Mesenchymal stem cell (in vitro differentiated cells and primary cell): Measurements from ENCODE around the gene RPA3.

Experiments used
- DNase-seq: peaks from one replicate; pipeline ENCODE4 v3.0.0-alpha.2; 2013
- H2AFZ ChIP-seq: one replicate; pipeline ENCODE4 v1.6.1; 2013; ENCODE audit warnings: low read depth, mild to moderate bottlenecking, control low read depth, inconsistent platforms, low read length, moderate library complexity
- H2AK5ac ChIP-seq: 2 replicates; pipeline ENCODE4 v1.6.1; 2013; ENCODE audit warnings: low read length, moderate library complexity, mild to moderate bottlenecking, inconsistent platforms; ENCODE audit not compliant: severe bottlenecking
- H2BK120ac ChIP-seq: one replicate; pipeline ENCODE4 v1.6.1; 2013; ENCODE audit warnings: low read depth, mild to moderate bottlenecking, inconsistent platforms, low read length, moderate library complexity
- H2BK12ac ChIP-seq, 2 experiments: one replicate each; pipeline ENCODE4 v1.6.1; 2013; ENCODE audit warnings: inconsistent platforms in 2 of 2, low read length in 2 of 2, mild to moderate bottlenecking in 2 of 2, moderate library complexity in 2 of 2, control low read depth in 1 of 2
- H2BK15ac ChIP-seq: one replicate; pipeline ENCODE4 v1.6.1; 2013; ENCODE audit warnings: mild to moderate bottlenecking, low read depth, inconsistent platforms; ENCODE audit not compliant: poor library complexity, severe bottlenecking
- H2BK5ac ChIP-seq: 2 replicates; pipeline ENCODE4 v1.6.1; 2013; ENCODE audit warnings: low read depth, mild to moderate bottlenecking, low read length, control low read depth, inconsistent platforms; ENCODE audit not compliant: poor library complexity, severe bottlenecking
- H3K14ac ChIP-seq, 2 experiments: one replicate each; pipeline ENCODE4 v1.6.1; 2013; ENCODE audit warnings: inconsistent platforms in 2 of 2, low read length in 2 of 2, control low read depth in 1 of 2, mild to moderate bottlenecking in 1 of 2, moderate library complexity in 1 of 2
- H3K18ac ChIP-seq, 2 experiments: one replicate each; pipeline ENCODE4 v1.6.1; 2013; ENCODE audit warnings: inconsistent platforms in 2 of 2, low read length in 2 of 2, control low read depth in 1 of 2, low read depth in 1 of 2, mild to moderate bottlenecking in 1 of 2
- H3K23ac ChIP-seq, 2 experiments: one replicate each; pipeline ENCODE4 v1.6.1; 2013; ENCODE audit warnings: inconsistent platforms in 2 of 2, low read length in 2 of 2, mild to moderate bottlenecking in 2 of 2, moderate library complexity in 2 of 2, control low read depth in 1 of 2
- H3K27ac ChIP-seq: 2 replicates; pipeline ENCODE4 v1.5.1; 2013; ENCODE audit warnings: mild to moderate bottlenecking, moderate library complexity, low read length, control low read depth, inconsistent platforms; ENCODE audit not compliant: poor library complexity, severe bottlenecking
- H3K27me3 ChIP-seq, 2 experiments: 2 replicates each; pipeline versions ENCODE4 v1.6.1 to v1.7.0; 2013; ENCODE audit warnings: low read length in 2 of 2, mild to moderate bottlenecking in 2 of 2, moderate library complexity in 2 of 2, control low read depth in 1 of 2, inconsistent platforms in 1 of 2; ENCODE audit not compliant: control insufficient read depth in 1 of 2, insufficient read depth in 1 of 2
- H3K36me3 ChIP-seq, 2 experiments: 2 replicates each; pipeline versions ENCODE4 v1.6.1 to v1.7.0; 2013; ENCODE audit warnings: low read length in 2 of 2, control low read depth in 1 of 2, inconsistent platforms in 1 of 2, low read depth in 1 of 2, mild to moderate bottlenecking in 1 of 2; ENCODE audit not compliant: insufficient read depth in 2 of 2, control insufficient read depth in 1 of 2
- H3K4ac ChIP-seq, 2 experiments: one replicate each; pipeline ENCODE4 v1.6.1; 2013; ENCODE audit warnings: inconsistent platforms in 2 of 2, low read length in 2 of 2, mild to moderate bottlenecking in 2 of 2, moderate library complexity in 2 of 2, control low read depth in 1 of 2, low read depth in 1 of 2
- H3K4me1 ChIP-seq: 2 replicates; pipeline ENCODE4 v1.6.1; 2013; ENCODE audit warnings: low read depth, low read length, control low read depth; ENCODE audit not compliant: control insufficient read depth, insufficient read depth
- H3K4me2 ChIP-seq: 2 replicates; pipeline ENCODE4 v1.6.1; 2013; ENCODE audit warnings: low read length, mild to moderate bottlenecking, inconsistent platforms; ENCODE audit not compliant: poor library complexity, severe bottlenecking
- H3K4me3 ChIP-seq, 2 experiments: 2 replicates each; pipeline versions ENCODE4 v1.5.1 to v1.7.0; 2013; ENCODE audit warnings: low read length in 2 of 2, mild to moderate bottlenecking in 2 of 2, control low read depth in 1 of 2, low read depth in 1 of 2; ENCODE audit not compliant: insufficient read depth in 1 of 2
- H3K79me1 ChIP-seq: replicated peaks from 2 replicates; pipeline ENCODE4 v1.6.1; 2013; ENCODE audit warnings: mild to moderate bottlenecking, control low read depth, low read length, inconsistent platforms; ENCODE audit not compliant: poor library complexity, severe bottlenecking
- H3K9ac ChIP-seq: 2 replicates; pipeline ENCODE4 v1.7.0; 2013; ENCODE audit warnings: mild to moderate bottlenecking, low read length, moderate library complexity
- H3K9me3 ChIP-seq: 2 replicates; pipeline ENCODE4 v1.7.0; 2013; ENCODE audit warnings: mild to moderate bottlenecking, low read length; ENCODE audit not compliant: control insufficient read depth
- H4K8ac ChIP-seq: one replicate; pipeline ENCODE4 v1.6.1; 2013; ENCODE audit warnings: inconsistent platforms, mild to moderate bottlenecking, low read length, moderate library complexity
- H4K91ac ChIP-seq: one replicate; pipeline ENCODE4 v1.6.1; 2013; ENCODE audit warnings: mild to moderate bottlenecking, low read length, inconsistent platforms
- WGBS: methylation state at CpG from one replicate; pipeline ENCODE4 v1.1.7; 2013; ENCODE audit warnings: mixed read lengths; 5-methylcytosine and 5-hydroxymethylcytosine counted together

RPA3 gene

GRCh38 chr7:7719236-7719635 is 829 bp upstream of the RPA3 start:
- Histone ChIP-seq H2AFZ (no peak overlapping the region), H2BK120ac (no peak overlapping the region), H3K4me2 (no peak overlapping the region), H2BK12ac (no peak overlapping the region), H3K23ac (no peak overlapping the region), H3K27ac (no peak overlapping the region), H4K8ac (no peak overlapping the region), H3K9me3 (no peaks in the 10 kb centered on the region), H4K91ac (no peak overlapping the region), H2AK5ac (no peak overlapping the region), H2BK5ac (no peak overlapping the region), H3K9ac (no peak overlapping the region), H3K4ac (no peak overlapping the region), H3K18ac (no peak overlapping the region), H3K14ac (no peak overlapping the region), H3K79me1 (peaks cover 5% of the 10 kb centered on the region), H3K27me3 (no peaks in the 10 kb centered on the region), H3K4me3 (no peak overlapping the region), H3K4me1 (no peaks in the 10 kb centered on the region), H2BK15ac (no peak overlapping the region), H3K36me3 (no peaks in the 10 kb centered on the region)
- WGBS, result 79% methylated on average over 2 of the region's 2 CpGs
- peak; percentile 75 for DNase-seq

GRCh38 chr7:7713730-7714129 is 4.7 kb downstream of the RPA3 start:
- Histone ChIP-seq H3K18ac (no peak overlapping the region), H3K4me2 (no peak overlapping the region)
- WGBS, result 87% methylated on average over 4 of the region's 4 CpGs

GRCh38 chr7:7710469-7710868 is 7.9 kb downstream of the RPA3 start:
- WGBS, result no CpG with 5 or more reads among the region's 2 CpGs
- no peak for DNase-seq
- H2BK5ac ChIP-seq, result no peak overlapping the region
- no peak overlapping the region for H3K4me2 ChIP-seq
- no peak overlapping the region for H4K8ac ChIP-seq
- H2BK15ac ChIP-seq, result no peak overlapping the region
- no peak overlapping the region for H2BK120ac ChIP-seq
- no peak overlapping the region for H3K23ac ChIP-seq
- H3K79me1 ChIP-seq, result no peaks in the 10 kb centered on the region
- H3K27ac ChIP-seq, result no peak overlapping the region
- no peak overlapping the region for H3K14ac ChIP-seq
- H3K9me3 ChIP-seq, result no peaks in the 10 kb centered on the region
- no peaks in the 10 kb centered on the region for H3K27me3 ChIP-seq
- H3K4me3 ChIP-seq, result no peak overlapping the region
- H2BK12ac ChIP-seq, result no peak overlapping the region
- no peak overlapping the region for H3K4ac ChIP-seq
- H4K91ac ChIP-seq, result no peak overlapping the region
- no peaks in the 10 kb centered on the region for H3K36me3 ChIP-seq
- H3K4me1 ChIP-seq, result no peaks in the 10 kb centered on the region
- H2AFZ ChIP-seq, result no peak overlapping the region
- H3K18ac ChIP-seq, result no peak overlapping the region
- H3K9ac ChIP-seq, result no peak overlapping the region
- no peak overlapping the region for H2AK5ac ChIP-seq

More at GRCh38 chr7:7713730-7714129, 4.7 kb downstream of the RPA3 start:
- H3K14ac ChIP-seq, result no peak overlapping the region
- H3K79me1 ChIP-seq, result peaks cover 2% of the 10 kb centered on the region
- H4K8ac ChIP-seq, result no peak overlapping the region
- no peak overlapping the region for H2BK12ac ChIP-seq
- no peak overlapping the region for H4K91ac ChIP-seq
- no peak overlapping the region for H3K4ac ChIP-seq
- no peak overlapping the region for H2BK120ac ChIP-seq
- no peak overlapping the region for H3K9ac ChIP-seq
- H3K27ac ChIP-seq, result no peak overlapping the region
- no peaks in the 10 kb centered on the region for H3K9me3 ChIP-seq
- H2AK5ac ChIP-seq, result no peak overlapping the region
- H3K36me3 ChIP-seq, result no peaks in the 10 kb centered on the region
- H3K27me3 ChIP-seq, result no peaks in the 10 kb centered on the region
- H2BK5ac ChIP-seq, result no peak overlapping the region
- H3K4me1 ChIP-seq, result no peaks in the 10 kb centered on the region
- no peak overlapping the region for H2BK15ac ChIP-seq
- H3K4me3 ChIP-seq, result no peak overlapping the region
- no peak overlapping the region for H3K23ac ChIP-seq
- no peak for DNase-seq
- H2AFZ ChIP-seq, result no peak overlapping the region

- Histone ChIP-seq H3K27ac (no peak overlapping the region), H2AFZ (no peak overlapping the region), H3K36me3 (no peaks in the 10 kb centered on the region), H2BK15ac (no peak overlapping the region), H2BK5ac (no peak overlapping the region), H3K79me1 (no peaks in the 10 kb centered on the region), H3K4me1 (no peaks in the 10 kb centered on the region), H3K23ac (no peak overlapping the region), H3K4ac (no peak overlapping the region), H2BK12ac (no peak overlapping the region), H4K91ac (no peak overlapping the region), H2AK5ac (peak overlapping the region; percentile 20), H3K9me3 (no peaks in the 10 kb centered on the region), H3K4me3 (no peak overlapping the region), H3K27me3 (no peaks in the 10 kb centered on the region), H3K14ac (no peak overlapping the region), H3K9ac (no peak overlapping the region), H4K8ac (no peak overlapping the region), H3K4me2 (no peak overlapping the region), H3K18ac (no peak overlapping the region), H2BK120ac (no peak overlapping the region)
- WGBS, result 14% methylated on average over 1 of the region's 3 CpGs
- DNase-seq, result no peak
These were observed 9.1 kb downstream of the RPA3 start for GRCh38 chr7:7709291-7709690.
